GM23338 (cell line): ENCODE results near the gene ZNF35. TPM values are rescaled to one million over a fixed set of nuclear protein-coding genes. Genes with fewer than 3 reads are reported as not detected.

Experiments used
- ATAC-seq: fragments of 200-7000 bp; cut with Tn5 transposase; 3 replicates; pipeline ENCODE4 v1.9.1; 2020
- DNase-seq: peaks from one replicate; pipeline ENCODE4 v3.0.0-alpha.2; 2015; ENCODE audit warnings: low spot score
- H2AFZ ChIP-seq: fragments of 200-600 bp; sonication (generic); 2 replicates; pipeline ENCODE4 v1.8.0; 2016; ENCODE audit warnings: antibody characterized with exemption, mild to moderate bottlenecking, moderate library complexity
- H3F3A ChIP-seq: fragments of 200-600 bp; sonication (generic); replicated peaks from 2 replicates; pipeline ENCODE4 v1.8.0; 2017; ENCODE audit warnings: antibody characterized with exemption, mixed run types, low read depth
- H3K27ac ChIP-seq: fragments of 200-600 bp; sonication (generic); 2 replicates; pipeline ENCODE4 v1.6.1; 2016; ENCODE audit warnings: low read depth
- H3K27me3 ChIP-seq: fragments of 200-600 bp; sonication (generic); 2 replicates; pipeline ENCODE4 v1.8.0; 2016; ENCODE audit warnings: mild to moderate bottlenecking, mixed run types, moderate library complexity; ENCODE audit not compliant: insufficient read depth
- H3K36me3 ChIP-seq: fragments of 200-600 bp; sonication (generic); 2 replicates; pipeline ENCODE4 v1.8.0; 2016; ENCODE audit warnings: mild to moderate bottlenecking; ENCODE audit not compliant: insufficient read depth
- H3K4me1 ChIP-seq: fragments of 200-600 bp; sonication (generic); 2 replicates; pipeline ENCODE4 v1.8.0; 2016; ENCODE audit warnings: mild to moderate bottlenecking, moderate library complexity; ENCODE audit not compliant: insufficient read depth
- H3K4me2 ChIP-seq: fragments of 200-600 bp; sonication (generic); 2 replicates; pipeline ENCODE4 v1.7.1; 2017; ENCODE audit warnings: mixed run types
- H3K4me3 ChIP-seq: fragments of 200-600 bp; sonication (generic); 2 replicates; pipeline ENCODE4 v1.6.1; 2016; ENCODE audit warnings: mixed run types
- H3K79me2 ChIP-seq: fragments of 200-600 bp; sonication (generic); replicated peaks from 2 replicates; pipeline ENCODE4 v1.8.0; 2017; ENCODE audit warnings: mild to moderate bottlenecking; ENCODE audit not compliant: insufficient read depth
- H3K9me2 ChIP-seq: fragments of 200-600 bp; sonication (generic); 2 replicates; pipeline ENCODE4 v1.8.0; 2017; ENCODE audit not compliant: insufficient read depth
- H4K20me1 ChIP-seq: fragments of 200-600 bp; sonication (generic); replicated peaks from 2 replicates; pipeline ENCODE4 v1.8.0; 2017; ENCODE audit warnings: mild to moderate bottlenecking; ENCODE audit not compliant: insufficient read depth
- H3K27ac Mint-ChIP-seq: 2 replicates; pipeline ENCODE4 v1.8.0; 2020; ENCODE audit warnings: inconsistent platforms, mild to moderate bottlenecking, moderate library complexity, mixed read lengths
- H3K27me3 Mint-ChIP-seq: 3 replicates; pipeline ENCODE4 v1.8.0; 2022; ENCODE audit warnings: low read depth, mild to moderate bottlenecking, moderate library complexity, mixed read lengths, inconsistent platforms; ENCODE audit not compliant: insufficient read depth, poor library complexity
- H3K36me3 Mint-ChIP-seq: 3 replicates; pipeline ENCODE4 v1.8.0; 2021; ENCODE audit warnings: low read depth, mild to moderate bottlenecking, inconsistent platforms, moderate library complexity, mixed read lengths
- H3K4me1 Mint-ChIP-seq: 3 replicates; pipeline ENCODE4 v1.8.0; 2020; ENCODE audit warnings: mild to moderate bottlenecking, inconsistent platforms, mixed read lengths
- H3K4me3 Mint-ChIP-seq: 3 replicates; pipeline ENCODE4 v1.8.0; 2021; ENCODE audit warnings: moderate library complexity, mild to moderate bottlenecking, inconsistent platforms, mixed read lengths
- H3K9me3 Mint-ChIP-seq: 3 replicates; pipeline ENCODE4 v1.8.0; 2020; ENCODE audit warnings: moderate library complexity, mild to moderate bottlenecking, inconsistent platforms, mixed read lengths
- EZH2 ChIP-seq: fragments of 200-600 bp; sonication (generic); IDR thresholded peaks from one replicate; pipeline ENCODE4 v1.8.0; 2017; ENCODE audit warnings: antibody characterized with exemption, mild to moderate bottlenecking, low read depth; ENCODE audit not compliant: unreplicated experiment
- EZH2phosphoT487 ChIP-seq: fragments of 200-600 bp; sonication (generic); IDR thresholded peaks from one replicate; pipeline ENCODE4 v1.8.1; 2018; ENCODE audit warnings: antibody characterized with exemption; ENCODE audit not compliant: unreplicated experiment
- JUNB ChIP-seq: IDR thresholded peaks from one replicate; pipeline ENCODE4 v1.6.1; 2016; ENCODE audit warnings: antibody characterized with exemption; ENCODE audit not compliant: unreplicated experiment
- POLR2AphosphoS5 ChIP-seq: IDR thresholded peaks from 2 replicates; pipeline ENCODE4 v1.6.1; 2016; ENCODE audit warnings: antibody characterized with exemption, low read depth
- STAT1 ChIP-seq: IDR thresholded peaks from one replicate; pipeline ENCODE4 v1.6.1; 2016; ENCODE audit warnings: antibody characterized with exemption; ENCODE audit not compliant: unreplicated experiment
- ZNF114 ChIP-seq: fragments of 250-450 bp; sonication (Bioruptor Pico); IDR thresholded peaks from 2 replicates; pipeline ENCODE4 v1.5.0; 2020; ENCODE audit warnings: mild to moderate bottlenecking, moderate library complexity
- ZNF331 ChIP-seq: fragments of 250-450 bp; sonication (Bioruptor Pico); IDR thresholded peaks from 2 replicates; pipeline ENCODE4 v1.5.0; 2020; ENCODE audit warnings: low read depth, mild to moderate bottlenecking, moderate library complexity
- polyA plus RNA-seq: library from polyadenylated mRNA; unstranded; fragments of >200 nt; fragmentation: Nextera tagmentation; extraction: Ambion mirVana; gene quantifications from 2 replicates; pipeline ENCODE4 v1.2.1, GENCODE V29; 2016
- total RNA-seq: library from RNA; depleted of rRNA; stranded (reverse); fragments of >200 nt; shearing (Covaris generic); gene quantifications from 2 replicates; pipeline ENCODE4 v1.2.3, GENCODE V29; 2014
- TF ChIP-seq, protein P1 (sequence below): fragments of 250-450 bp; sonication (Bioruptor Pico); IDR thresholded peaks from 2 replicates; pipeline ENCODE4 v1.5.0; 2020; ENCODE audit warnings: mild to moderate bottlenecking, moderate library complexity
- TF ChIP-seq, protein P2 (sequence below): IDR thresholded peaks from 2 replicates; pipeline ENCODE4 v1.6.1; 2016; ENCODE audit warnings: antibody characterized with exemption
- TF ChIP-seq, protein P3 (sequence below), 2 experiments: fragments of 200-600 bp in 1 of 2; sonication (generic) in 1 of 2; conservative IDR thresholded peaks; 2 replicates each; pipeline versions ENCODE4 v1.5.1 to v1.6.1; 2016 to 2017; ENCODE audit warnings: antibody characterized with exemption in 2 of 2, low read depth in 2 of 2, mild to moderate bottlenecking in 2 of 2, moderate library complexity in 1 of 2

ZNF35 gene
- total and polyA plus RNA-seq, 2 experiments from 2014 or later, result 18.5 to 26.2 TPM

DNA sequence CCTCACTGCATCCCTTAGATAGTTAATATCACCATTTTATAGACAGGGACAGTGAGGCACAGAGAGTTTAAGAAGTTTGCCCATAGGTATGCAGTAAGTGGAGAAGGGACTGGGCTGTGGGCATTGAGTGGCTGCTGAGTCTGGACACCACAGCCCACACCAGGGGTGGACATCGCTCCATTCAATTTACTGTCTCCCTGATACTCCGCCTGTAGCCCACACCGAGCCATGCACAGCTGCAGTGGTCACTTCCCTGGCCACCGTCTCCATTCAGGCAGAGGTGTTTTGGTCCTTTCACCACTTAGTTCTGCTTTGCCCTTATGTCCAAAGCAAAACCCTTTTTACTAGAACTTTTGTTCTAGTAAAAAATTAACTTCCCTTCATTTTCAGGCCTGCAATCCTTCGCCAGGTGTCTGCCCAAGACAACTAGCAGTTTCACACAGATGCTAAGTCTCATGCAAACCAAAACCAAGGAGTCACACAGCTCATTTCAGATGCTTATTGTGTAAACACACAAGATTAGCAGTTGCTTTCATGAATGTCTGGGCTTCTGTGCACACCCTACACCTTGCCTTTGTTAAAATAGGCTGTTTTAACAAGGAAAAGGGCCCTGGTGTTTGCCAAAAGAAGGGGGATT lies 30.1 kb downstream of the ZNF35 start:
- no peak for TF ChIP-seq ZNF114 (CRISPR knock-in tag)
- no peak for TF ChIP-seq POLR2AphosphoS5
- TF ChIP-seq, protein P1, sequence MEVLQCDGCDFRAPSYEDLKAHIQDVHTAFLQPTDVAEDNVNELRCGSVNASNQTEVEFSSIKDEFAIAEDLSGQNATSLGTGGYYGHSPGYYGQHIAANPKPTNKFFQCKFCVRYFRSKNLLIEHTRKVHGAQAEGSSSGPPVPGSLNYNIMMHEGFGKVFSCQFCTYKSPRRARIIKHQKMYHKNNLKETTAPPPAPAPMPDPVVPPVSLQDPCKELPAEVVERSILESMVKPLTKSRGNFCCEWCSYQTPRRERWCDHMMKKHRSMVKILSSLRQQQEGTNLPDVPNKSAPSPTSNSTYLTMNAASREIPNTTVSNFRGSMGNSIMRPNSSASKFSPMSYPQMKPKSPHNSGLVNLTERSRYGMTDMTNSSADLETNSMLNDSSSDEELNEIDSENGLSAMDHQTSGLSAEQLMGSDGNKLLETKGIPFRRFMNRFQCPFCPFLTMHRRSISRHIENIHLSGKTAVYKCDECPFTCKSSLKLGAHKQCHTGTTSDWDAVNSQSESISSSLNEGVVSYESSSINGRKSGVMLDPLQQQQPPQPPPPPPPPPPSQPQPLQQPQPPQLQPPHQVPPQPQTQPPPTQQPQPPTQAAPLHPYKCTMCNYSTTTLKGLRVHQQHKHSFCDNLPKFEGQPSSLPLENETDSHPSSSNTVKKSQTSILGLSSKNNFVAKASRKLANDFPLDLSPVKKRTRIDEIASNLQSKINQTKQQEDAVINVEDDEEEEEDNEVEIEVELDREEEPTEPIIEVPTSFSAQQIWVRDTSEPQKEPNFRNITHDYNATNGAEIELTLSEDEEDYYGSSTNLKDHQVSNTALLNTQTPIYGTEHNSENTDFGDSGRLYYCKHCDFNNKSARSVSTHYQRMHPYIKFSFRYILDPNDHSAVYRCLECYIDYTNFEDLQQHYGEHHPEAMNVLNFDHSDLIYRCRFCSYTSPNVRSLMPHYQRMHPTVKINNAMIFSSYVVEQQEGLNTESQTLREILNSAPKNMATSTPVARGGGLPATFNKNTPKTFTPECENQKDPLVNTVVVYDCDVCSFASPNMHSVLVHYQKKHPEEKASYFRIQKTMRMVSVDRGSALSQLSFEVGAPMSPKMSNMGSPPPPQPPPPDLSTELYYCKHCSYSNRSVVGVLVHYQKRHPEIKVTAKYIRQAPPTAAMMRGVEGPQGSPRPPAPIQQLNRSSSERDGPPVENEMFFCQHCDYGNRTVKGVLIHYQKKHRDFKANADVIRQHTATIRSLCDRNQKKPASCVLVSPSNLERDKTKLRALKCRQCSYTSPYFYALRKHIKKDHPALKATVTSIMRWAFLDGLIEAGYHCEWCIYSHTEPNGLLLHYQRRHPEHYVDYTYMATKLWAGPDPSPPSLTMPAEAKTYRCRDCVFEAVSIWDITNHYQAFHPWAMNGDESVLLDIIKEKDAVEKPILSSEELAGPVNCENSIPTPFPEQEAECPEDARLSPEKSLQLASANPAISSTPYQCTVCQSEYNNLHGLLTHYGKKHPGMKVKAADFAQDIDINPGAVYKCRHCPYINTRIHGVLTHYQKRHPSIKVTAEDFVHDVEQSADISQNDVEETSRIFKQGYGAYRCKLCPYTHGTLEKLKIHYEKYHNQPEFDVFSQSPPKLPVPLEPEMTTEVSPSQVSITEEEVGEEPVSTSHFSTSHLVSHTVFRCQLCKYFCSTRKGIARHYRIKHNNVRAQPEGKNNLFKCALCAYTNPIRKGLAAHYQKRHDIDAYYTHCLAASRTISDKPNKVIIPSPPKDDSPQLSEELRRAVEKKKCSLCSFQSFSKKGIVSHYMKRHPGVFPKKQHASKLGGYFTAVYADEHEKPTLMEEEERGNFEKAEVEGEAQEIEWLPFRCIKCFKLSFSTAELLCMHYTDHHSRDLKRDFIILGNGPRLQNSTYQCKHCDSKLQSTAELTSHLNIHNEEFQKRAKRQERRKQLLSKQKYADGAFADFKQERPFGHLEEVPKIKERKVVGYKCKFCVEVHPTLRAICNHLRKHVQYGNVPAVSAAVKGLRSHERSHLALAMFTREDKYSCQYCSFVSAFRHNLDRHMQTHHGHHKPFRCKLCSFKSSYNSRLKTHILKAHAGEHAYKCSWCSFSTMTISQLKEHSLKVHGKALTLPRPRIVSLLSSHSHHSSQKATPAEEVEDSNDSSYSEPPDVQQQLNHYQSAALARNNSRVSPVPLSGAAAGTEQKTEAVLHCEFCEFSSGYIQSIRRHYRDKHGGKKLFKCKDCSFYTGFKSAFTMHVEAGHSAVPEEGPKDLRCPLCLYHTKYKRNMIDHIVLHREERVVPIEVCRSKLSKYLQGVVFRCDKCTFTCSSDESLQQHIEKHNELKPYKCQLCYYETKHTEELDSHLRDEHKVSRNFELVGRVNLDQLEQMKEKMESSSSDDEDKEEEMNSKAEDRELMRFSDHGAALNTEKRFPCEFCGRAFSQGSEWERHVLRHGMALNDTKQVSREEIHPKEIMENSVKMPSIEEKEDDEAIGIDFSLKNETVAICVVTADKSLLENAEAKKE (CRISPR knock-in tag), result no peak
- no peak for TF ChIP-seq EZH2
- TF ChIP-seq, protein P2, sequence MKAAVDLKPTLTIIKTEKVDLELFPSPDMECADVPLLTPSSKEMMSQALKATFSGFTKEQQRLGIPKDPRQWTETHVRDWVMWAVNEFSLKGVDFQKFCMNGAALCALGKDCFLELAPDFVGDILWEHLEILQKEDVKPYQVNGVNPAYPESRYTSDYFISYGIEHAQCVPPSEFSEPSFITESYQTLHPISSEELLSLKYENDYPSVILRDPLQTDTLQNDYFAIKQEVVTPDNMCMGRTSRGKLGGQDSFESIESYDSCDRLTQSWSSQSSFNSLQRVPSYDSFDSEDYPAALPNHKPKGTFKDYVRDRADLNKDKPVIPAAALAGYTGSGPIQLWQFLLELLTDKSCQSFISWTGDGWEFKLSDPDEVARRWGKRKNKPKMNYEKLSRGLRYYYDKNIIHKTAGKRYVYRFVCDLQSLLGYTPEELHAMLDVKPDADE, result no peak
- TF ChIP-seq EZH2phosphoT487, result no peak
- no peak for TF ChIP-seq JUNB
- no peak for TF ChIP-seq STAT1
- TF ChIP-seq ZNF331 (CRISPR knock-in tag), result no peak
- TF ChIP-seq, protein P3, sequence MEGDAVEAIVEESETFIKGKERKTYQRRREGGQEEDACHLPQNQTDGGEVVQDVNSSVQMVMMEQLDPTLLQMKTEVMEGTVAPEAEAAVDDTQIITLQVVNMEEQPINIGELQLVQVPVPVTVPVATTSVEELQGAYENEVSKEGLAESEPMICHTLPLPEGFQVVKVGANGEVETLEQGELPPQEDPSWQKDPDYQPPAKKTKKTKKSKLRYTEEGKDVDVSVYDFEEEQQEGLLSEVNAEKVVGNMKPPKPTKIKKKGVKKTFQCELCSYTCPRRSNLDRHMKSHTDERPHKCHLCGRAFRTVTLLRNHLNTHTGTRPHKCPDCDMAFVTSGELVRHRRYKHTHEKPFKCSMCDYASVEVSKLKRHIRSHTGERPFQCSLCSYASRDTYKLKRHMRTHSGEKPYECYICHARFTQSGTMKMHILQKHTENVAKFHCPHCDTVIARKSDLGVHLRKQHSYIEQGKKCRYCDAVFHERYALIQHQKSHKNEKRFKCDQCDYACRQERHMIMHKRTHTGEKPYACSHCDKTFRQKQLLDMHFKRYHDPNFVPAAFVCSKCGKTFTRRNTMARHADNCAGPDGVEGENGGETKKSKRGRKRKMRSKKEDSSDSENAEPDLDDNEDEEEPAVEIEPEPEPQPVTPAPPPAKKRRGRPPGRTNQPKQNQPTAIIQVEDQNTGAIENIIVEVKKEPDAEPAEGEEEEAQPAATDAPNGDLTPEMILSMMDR (conservative IDR thresholded peaks at IDR 0.05; ENCODE audit: low read depth in 2 of 2), result no peak
- Mint-ChIP-seq H3K27me3 (peaks cover 2% of the 10 kb centered on the region), H3K4me3 (no peak overlapping the region), H3K27ac (no peak overlapping the region), H3K9me3 (peaks cover 38% of the 10 kb centered on the region), H3K4me1 (no peaks in the 10 kb centered on the region; the same call in 2 of the 3 replicates), H3K36me3 (peaks cover 38% of the 10 kb centered on the region)
- Histone ChIP-seq H3K27ac (no peak overlapping the region), H3K9me2 (no peaks in the 10 kb centered on the region), H3K79me2 (no peaks in the 10 kb centered on the region), H2AFZ (no peak overlapping the region), H4K20me1 (no peaks in the 10 kb centered on the region), H3F3A (no peaks in the 10 kb centered on the region), H3K27me3 (no peaks in the 10 kb centered on the region), H3K36me3 (no peaks in the 10 kb centered on the region), H3K4me2 (no peak overlapping the region), H3K4me1 (no peaks in the 10 kb centered on the region), H3K4me3 (no peak overlapping the region)
- no peak for DNase-seq
- ATAC-seq, result no peak
